Suprapubic skin (tissue), 4 donors: ENCODE results near the gene UQCRC1.

Experiments
- POLR2A ChIP-seq, 2 donors: fragments of 450-650 bp; IDR thresholded peaks; one replicate each; pipeline ENCODE4 v1.6.1; 2017; ENCODE audit warnings: antibody characterized with exemption in 2 of 2, mild to moderate bottlenecking in 2 of 2, moderate library complexity in 2 of 2
- POLR2AphosphoS5 ChIP-seq, 3 donors: sonication (generic); formaldehyde crosslinking; IDR thresholded peaks; one replicate each; pipeline ENCODE4 v1.6.1; 2017; ENCODE audit warnings: antibody characterized with exemption in 3 of 3
- TF ChIP-seq, protein P1 (sequence below), 2 donors: fragments of 200-600 bp in 1 of 2; fragments of 450-650 bp in 1 of 2; sonication (generic) in 1 of 2; IDR thresholded peaks; one replicate each; pipeline ENCODE4 v1.5.1; 2016 to 2019; ENCODE audit warnings: antibody characterized with exemption in 2 of 2, mild to moderate bottlenecking in 1 of 2, moderate library complexity in 1 of 2

DNA sequence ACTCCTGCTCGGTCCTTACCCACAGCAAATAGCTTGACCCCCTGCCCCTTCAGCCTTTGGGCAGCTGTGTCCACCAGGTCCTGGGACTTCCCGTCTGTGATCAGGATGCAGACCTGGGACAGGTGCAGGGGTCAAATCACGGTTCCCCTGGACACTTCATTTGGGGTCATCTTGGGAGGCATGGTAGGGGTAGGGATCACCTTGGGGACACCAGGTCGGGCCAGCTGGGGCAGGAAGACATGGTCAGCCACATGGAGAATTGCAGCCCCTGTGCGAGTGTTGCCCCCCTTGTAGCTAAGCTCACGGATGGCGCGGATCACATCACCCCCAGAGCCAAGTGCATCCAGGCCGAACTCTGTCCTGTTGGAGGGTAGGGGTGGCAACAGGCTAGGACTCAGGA is 16.1 kb downstream of the UQCRC1 start:
- TF ChIP-seq, protein P1, sequence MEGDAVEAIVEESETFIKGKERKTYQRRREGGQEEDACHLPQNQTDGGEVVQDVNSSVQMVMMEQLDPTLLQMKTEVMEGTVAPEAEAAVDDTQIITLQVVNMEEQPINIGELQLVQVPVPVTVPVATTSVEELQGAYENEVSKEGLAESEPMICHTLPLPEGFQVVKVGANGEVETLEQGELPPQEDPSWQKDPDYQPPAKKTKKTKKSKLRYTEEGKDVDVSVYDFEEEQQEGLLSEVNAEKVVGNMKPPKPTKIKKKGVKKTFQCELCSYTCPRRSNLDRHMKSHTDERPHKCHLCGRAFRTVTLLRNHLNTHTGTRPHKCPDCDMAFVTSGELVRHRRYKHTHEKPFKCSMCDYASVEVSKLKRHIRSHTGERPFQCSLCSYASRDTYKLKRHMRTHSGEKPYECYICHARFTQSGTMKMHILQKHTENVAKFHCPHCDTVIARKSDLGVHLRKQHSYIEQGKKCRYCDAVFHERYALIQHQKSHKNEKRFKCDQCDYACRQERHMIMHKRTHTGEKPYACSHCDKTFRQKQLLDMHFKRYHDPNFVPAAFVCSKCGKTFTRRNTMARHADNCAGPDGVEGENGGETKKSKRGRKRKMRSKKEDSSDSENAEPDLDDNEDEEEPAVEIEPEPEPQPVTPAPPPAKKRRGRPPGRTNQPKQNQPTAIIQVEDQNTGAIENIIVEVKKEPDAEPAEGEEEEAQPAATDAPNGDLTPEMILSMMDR (IDR thresholded peaks at IDR 0.05): no peak
- TF ChIP-seq POLR2AphosphoS5 (IDR thresholded peaks at IDR 0.05): no peak
- no peak for TF ChIP-seq POLR2A (IDR thresholded peaks at IDR 0.05)
